LoVo (cell line): ENCODE data around the gene PDCD7.
"Not testable (repeated sequence)": the region's sequence is repeated elsewhere in the genome, so short reads cannot be mapped to it uniquely, and the experiment has no call there.

Experiments used
- DNase-seq: peaks from one replicate; pipeline ENCODE4 v3.0.0-alpha.2; 2016; ENCODE audit warnings: low spot score

The PDCD7 gene

DNA sequence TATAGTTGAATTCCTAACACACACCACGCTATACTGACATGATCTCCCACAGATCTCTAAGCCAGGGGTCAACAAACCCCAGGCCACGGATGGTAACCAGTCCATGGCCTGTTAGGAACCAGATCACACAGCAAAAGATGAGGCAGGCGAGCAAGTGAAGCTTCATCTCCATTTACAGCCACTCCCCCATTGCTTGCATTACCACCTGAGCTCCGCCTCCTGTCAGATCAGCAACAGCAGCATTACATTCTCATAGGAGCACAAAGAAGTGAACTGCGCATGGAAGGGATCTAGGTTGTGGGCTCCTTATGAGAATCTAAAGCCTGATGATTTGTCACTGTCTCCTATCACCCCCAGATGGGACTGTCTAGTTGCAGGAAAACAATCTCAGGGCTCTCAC, 2.7 kb downstream of the PDCD7 start:
- no peak for DNase-seq

DNA sequence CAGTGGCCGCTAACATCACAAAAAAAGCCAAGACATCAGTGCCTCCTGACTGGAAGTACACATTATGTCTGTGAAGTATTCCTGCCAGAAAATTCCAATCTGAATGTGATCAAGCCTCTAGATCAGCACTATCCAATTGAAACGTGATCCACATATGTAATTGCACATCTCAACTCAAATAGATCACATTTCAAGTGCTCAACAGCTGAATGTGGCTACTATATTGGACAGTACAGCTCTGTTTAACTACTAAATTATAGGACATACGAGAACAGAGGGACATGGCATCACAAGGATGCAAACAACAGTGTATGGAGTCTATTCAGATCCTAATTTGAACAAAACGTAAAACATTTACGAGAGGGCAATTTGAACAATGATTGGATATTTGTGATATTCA, 18.1 kb downstream of the PDCD7 start:
- no peak for DNase-seq

DNA sequence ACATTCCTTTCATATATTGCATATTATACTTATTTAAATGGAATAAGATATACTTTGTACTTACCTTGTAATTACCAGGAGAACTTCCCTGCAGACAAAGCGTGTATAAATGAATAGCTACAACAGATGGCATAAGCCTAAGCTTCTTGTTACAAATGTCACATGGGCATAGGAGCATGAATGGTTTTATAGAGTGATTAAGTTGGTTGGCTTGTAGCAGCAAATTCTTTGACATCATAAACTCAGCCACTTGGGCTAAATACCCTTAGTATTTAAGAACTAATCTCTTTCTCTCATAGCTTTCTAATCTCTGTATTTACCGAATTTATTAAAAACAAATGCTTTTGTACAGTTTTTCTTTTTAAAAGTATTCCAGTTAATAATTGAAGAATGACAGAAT, 18.5 kb downstream of the PDCD7 start, which contains the start of gene UBAP1L:
UBAP1L (minus strand) TSS at position 115 of the 400 bp plus-strand sequence. CDS start 8,985 bp downstream, outside the sequence.
- no peak for DNase-seq

DNA sequence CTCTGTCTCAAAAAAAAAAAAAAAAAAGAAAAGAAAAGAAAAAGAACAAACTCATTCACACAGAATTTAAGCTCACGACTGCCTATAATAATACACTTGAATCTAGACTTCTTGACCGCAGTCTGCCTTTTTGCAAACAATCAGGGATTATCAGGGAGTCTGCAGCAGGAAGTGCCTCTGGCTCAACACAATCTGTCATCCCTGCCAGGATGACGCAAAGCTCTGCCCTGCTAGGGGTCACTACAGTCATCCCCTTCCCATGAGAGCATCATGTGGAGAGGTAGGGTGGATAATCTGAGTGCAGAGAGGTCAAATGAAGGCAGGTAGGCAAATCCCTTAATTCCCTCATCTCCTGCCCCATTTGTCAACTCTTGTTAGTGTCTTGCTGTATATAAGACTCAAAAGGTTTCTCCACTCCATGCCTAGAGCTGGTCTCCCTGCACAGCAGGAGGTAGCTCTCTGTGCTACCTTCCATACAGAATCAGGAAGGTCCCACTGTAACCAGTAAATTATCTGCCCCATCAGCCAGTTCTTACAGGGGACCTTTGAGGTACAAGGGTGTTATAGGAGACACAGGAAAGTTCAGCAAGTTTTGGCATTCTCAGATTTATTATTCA, 22.8 kb downstream of the PDCD7 start:
- no peak for DNase-seq

DNA sequence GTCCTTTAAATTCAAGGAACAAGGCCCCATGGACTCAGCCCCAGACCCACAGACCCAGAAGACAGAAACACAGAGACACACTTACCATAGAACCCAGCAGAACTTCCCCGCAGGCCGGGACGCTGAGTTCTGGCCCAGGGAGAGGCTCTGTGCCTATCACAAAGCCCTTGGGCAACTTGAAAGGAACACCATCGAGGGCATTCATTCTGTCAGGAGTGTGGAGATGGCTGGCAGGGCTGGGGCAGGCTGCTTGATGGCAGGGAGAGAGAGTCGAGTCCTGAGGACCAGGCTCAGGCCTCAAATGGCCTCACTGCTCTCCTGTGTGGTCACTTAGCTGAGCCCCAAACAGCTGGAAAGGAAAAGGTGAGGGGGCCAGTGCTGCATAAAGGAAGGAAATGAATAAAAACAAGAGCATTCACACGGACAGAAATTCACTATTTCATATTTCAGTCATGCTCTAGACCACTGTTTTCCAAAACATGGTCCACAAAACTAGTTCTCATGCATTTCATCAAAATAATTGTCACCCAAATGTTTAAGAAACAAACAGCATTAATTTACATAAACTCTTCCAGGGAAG, 27.5 kb downstream of the PDCD7 start:
- no peak for DNase-seq

DNA sequence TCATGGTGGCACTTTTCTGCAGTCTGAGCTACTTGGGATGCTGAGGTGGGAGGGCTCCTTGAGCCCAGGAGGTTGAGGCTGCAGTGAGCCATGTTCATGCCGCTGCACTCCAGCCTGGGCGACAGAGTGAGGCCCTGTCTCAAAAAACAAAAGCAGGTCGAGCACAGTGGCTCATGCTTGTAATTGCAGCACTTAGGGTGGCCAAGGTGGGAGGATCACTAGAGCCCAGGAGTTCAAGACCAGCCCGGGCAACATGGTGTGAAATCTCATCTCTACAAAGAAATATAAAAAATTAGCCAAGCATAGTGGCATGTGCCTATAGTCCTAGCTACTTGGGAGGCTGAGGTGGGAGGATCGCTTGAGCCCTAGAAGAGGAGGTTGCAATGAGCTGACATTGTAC, 28.6 kb downstream of the PDCD7 start:
- no peak for DNase-seq

DNA sequence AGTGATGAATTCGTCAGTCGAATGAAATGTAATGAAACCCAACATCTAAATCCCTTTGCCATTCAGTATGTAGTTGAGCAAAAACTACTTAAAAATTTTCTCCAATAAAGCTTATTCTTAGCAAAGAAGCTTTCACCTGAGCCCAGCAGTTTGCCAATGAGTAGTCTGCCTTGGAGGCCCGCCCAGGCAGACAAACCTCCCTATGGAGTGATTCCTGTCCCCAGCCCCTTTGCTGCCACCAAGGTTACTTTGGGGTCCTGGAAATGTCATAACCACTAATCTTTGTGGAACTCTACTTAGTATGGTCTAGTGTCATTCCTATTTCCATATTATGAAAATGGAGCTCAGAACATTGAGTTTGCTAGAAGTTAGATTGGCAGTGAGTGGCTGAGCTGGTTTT, 30.7 kb downstream of the PDCD7 start:
- no peak for DNase-seq

DNA sequence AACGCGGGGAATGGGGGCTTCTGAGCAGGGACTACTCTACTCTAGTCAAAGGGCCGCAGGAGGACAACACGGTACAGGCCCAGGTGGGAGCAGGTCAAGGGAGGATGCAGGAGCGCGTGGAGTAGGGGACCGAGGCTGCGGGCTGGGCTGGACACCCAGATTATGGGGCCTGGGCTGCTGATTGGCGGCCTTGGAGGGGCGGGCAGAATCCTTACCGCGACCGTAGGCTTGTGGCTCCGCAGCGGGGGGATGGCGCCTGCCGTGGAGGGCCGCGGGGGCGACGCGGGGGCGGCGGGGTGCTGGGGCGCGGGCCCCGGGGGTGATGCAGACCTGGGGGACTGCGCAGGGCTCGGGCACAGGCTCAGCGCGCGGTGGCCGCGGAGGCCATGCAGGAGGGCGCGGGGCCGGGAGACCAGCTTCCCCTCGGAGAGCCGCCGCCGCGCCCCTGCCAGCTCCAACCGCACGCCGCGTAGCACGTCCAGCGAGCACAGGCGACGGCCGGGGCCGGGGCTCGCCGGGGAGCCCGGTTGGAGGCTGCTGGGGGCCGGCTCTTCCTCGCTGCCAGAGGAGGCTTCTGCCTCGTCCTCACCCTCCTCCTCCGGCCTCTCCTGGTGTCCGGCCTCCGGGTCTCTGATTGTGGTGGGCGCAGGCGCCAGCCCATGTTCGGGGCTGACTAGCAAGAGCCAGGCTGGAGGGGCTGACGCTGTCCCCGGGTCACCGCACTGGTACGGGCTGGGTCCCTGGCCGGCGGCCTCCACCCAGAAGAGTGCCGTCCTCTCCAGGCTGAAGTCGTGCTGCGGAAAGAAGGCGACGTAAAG, 31.5 kb downstream of the PDCD7 start:
- no peak for DNase-seq

DNA sequence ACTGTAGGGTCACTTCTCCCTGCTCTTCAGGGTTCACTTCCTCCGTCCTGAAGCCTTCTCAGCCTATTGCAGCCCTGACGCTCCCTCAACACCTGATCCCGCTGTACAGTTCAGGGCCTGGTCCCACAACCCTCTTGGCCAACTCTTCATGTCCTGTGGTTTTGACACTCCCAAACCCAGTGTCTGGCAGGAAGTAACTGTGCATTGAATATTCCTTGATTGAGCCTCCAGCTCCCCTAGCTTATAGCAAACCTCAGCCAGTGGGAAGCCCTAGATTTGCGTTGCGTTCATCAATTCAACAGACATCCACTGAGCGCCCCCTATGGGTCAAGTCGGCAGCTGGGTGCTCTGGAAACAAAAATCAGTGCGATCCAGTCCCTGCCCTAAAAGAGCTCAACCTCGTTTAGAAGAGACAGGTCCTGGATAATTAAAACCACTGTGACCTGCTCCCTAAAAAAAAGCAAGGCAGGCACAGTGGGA, 32.2 kb downstream of the PDCD7 start:
- no peak for DNase-seq

DNA sequence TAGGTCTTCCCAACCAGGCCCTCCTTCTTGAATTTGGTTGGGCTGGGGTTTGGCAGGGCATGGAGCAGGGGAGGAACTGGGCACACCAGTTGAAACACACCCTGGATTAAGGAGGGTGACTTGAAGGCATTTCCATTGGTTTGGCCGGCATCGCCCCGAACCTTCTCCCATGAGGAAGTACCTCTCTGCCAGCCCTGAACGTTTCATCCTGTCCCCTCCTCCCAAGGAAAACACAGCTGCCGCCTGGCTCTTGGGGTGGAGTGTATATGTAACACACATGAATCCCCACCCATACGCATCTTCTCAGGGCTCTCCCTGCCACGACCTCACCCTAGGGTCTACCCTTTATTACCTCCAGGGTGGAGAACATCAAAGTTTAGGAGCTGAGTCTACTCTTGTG, 33.2 kb downstream of the PDCD7 start:
- DNase-seq: no peak

DNA sequence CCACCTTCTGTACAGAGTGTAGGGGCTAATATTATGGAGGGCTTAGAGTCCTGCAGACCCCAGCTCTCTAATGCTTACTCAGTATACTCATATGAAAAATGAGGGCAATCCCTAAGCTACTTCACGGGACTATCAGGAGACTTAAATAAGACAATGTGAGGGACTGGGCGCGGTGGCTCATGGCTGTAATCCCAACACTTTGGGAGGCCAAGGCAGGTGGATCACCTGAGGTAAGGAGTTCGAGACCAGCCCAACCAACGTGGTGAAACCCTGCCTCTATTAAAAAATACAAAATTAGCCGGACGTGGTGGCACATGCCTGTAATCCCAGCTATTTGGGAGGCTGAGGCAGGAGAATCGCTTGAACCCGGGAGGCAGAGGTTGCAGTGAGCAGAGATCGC, 33.8 kb downstream of the PDCD7 start:
- DNase-seq: not testable (repeated sequence)

DNA sequence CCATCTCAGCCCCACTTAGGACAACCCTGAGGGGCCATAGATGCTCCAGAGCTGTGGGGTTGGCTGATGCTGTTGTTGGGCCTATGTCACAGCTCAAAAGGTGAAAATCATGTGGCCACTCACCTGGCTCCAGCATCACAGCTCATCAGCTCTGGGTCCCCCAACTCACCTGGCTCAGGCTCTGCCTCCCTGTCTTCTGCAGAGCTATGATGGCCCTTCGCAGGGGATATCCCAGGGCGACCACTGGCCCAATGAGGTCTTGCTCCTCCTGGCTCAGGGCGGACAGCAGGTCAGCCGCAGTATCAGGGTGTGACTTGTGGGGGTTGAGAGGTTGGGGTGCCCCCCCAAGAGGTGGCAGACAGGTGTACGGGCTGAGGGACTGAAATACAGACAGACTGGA, 34.3 kb downstream of the PDCD7 start:
- no peak for DNase-seq

DNA sequence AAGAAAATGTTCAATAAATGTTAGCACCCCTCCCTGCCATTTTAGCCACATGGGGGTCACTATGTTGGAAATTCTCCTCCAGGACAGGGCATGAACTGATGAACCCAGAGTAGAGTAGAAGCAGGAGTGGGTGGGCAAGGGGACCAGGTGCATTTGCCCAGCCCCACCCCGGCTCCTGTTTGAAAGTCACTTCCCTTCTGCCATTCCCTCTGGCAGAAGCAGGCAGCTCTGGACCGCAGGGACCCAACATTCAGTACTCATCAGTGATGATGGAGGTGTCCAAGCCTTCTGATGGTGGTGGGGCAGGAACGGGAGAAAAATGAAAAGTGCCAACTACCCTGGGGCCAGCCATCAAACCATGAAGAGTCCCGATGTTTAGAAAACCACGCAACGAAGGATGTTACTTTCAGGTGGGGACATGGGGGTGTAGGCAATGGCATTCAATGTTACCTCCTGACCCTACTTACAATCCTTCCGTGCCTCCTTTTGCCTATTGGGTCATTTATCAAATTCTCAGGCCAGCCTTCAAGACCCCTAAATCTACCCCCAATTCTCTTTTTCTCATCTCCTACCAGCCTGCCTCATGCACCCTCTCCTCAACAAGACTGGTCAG, 35.9 kb downstream of the PDCD7 start:
- DNase-seq: no peak

DNA sequence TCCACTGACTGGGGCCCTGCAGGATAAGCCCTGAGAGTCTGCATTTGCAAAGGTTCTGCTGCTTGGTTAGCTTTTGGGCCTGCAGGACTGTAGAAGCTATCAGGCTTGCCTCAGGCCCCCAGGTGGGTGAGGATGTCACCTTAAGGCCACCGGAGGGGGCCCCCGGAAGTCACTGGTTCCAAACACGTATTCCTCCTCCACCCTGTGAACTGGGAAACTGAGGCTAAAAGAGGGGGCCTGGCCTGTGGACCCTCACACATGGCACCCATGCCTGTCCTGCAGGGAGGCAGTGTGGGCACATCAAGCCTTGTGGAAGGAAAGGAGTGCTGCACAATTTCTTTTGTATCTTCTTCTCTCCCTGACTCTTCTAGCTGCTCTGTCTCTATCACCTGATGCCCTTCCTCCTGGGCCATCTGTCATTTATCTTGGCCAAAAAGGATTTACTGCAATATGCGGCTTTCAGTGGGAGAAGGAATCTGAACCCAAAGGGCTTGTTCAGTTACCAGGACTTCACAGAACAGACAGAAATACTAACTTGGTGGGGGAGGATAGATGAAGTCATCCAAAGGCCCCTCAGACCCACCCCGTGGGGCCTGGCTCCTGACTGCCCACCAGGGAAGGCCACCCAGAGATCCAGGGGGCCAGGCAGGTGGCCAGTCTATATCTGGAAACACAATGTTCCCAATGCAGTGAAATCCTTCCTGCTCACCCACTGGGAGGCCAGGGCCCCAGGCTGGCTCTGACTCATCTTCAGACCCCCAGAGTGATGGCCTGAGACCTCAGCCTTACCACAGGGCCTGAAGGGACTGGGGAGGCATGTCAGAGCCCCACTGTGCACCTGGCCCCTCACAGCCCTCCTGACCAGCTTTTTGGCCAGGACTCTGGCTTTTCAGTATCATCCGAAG, 36.9 kb downstream of the PDCD7 start:
- no peak for DNase-seq

DNA sequence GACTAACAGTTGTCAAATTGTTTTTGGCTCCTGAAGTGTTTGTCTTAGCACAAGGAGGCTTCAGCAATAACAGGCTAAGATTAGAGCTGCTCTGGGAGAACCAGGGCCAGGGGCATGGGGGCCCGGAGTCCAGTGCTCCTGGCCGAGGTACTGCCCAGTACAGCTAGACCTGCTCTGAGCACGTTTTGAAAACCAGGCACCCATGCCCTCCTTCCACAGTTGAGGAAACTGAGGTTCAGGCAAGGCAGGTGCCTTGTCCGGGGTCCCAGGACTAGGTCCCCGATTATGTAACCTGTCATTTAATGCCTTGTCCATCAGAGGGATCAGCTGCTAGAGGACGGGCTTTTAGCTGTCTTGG, 37.9 kb downstream of the PDCD7 start:
- no peak for DNase-seq

DNA sequence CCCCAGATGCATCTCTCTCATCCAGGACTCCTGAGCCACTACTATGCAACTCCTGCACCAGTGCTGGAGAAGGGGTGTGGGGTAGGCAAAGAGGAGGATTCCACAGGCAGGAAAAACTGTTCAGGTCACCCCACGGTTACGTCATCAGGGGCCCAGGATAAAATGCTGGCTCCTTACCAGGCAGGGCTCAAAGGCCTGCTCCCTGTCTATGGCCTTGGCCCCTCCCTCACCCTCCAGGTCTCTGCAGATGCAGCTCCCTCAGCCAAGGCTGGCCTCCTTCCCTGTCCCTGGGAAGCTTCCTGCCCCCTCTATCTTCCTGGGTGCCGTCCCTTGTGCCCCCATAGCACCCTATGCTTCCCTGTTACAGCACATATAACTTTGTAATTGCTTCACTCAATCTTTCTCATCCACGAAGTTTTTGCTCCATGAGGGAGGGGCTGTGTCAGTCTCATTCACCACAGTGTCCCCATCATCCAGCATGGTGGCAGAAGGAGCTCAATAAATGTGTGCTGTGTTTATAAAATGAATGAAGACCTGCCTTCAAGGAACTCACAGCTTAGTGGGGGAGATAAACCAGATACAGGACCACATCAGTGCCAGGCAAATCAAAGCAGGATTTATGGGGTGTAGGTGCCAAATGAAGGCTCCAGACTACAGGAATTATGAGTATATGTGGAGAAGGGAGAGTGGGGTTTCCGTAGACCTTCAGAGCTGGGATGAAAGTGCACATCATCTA, 38.4 kb downstream of the PDCD7 start:
- DNase-seq: no peak

DNA sequence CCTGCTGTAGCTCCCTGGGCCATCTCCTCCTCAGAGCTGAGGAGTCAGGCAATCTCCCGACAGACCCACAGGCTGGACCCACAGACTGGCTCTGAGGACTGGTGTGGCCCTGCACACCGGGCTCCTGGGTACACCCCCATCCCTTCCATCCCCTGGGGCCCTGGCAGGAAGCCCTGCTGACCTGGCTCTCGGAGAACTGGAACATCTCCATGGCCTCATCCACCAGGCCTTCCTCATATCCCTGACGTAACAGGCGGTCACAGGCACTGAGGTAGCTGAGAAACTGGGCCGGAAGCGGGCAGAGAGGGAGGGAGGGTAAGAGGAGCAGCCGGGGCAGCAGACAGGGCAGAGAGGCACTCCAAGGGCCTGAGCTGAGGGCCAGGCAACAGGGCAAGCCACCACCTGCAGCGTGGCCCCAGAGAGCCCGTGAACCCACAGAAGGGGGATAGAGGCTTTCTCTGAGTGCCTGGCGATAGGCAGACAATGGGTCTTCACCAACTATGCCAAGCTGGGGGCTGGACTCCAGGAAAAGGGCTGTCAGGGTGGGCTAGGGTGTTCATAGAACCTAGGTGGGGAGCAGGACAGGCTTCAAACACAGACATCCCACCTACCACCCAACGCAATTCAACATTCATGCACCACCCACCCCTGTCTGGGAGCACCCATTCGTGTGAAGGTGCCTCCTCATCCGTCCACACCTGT, 39.2 kb downstream of the PDCD7 start:
- DNase-seq: no peak

DNA sequence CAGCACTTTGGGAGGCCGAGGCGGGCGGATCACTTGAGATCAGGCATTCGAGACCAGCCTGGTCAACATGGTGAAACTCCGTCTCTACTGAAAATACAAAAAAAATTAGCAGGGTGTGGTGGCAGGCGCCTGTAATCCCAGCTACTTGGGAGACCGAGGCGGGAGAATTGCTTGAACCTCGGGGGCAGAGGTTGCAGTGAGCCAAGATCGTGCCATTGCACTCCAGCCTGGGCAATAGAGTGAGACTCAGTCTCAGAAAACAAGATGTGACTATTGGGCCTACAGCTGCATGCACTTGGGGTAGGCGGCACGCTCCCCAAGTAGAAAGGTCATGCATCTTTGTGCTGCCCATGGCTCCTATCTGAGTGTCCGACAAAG, 39.8 kb downstream of the PDCD7 start:
- not testable (repeated sequence) for DNase-seq

DNA sequence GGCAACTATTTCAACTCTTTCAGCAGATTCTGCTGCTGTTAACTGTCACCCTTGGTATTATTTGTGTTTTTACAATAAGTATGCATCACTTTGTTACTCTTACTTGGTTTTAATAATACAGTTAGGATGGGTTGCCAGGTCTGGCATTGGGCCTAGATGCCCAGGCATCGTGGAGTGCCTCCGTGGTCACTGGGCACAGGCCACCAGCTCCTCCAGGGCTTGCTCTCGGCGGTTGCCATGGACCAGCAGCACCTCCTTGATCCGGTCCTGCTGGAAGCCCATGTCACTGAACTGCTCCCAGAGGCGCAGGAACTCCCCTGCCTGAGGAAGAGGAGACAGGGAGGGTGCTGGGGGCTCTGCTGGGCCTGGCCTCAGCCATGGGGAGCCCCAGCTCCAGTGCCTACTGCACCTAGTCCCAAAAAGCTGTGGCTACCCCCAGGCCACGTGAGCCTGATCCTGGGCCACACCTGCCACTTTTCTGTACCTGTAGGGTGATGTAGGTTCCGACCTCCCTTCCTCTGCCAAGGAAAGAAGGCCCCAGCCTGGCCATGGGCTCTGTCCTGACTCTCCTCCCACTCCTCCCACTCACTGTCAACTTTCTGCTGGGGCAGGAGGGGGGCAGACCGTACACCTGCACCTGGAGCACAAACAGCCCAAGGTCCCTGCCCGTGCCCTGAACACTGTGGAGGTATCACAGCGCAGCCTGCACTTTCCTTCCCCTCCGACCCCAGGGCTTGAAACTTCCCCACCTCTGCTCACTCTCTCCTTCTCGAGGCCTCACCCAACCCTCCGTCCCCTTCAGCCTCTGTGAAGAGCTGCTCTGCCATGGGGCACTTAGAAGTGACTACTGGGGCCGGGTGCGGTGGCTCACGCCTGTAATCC, 40.5 kb downstream of the PDCD7 start:
- DNase-seq: no peak
